Upper lobe of left lung (tissue), 6 donors: ENCODE results near the gene ST6GALNAC2. TPM values are rescaled to one million over a fixed set of nuclear protein-coding genes. Genes with fewer than 3 reads are reported as not detected.
A peak's percentile ranks its signal among the peaks of the same experiment; 100 is the strongest.

Source experiments
- ATAC-seq, 2 donors: fragments of 200-7000 bp; cut with Tn5 transposase; one replicate each; pipeline ENCODE4 v1.9.1; 2022; ENCODE audit warnings: mild to moderate bottlenecking in 2 of 2, moderate library complexity in 2 of 2; ENCODE audit not compliant: low FRiP score in 2 of 2
- DNase-seq, 2 donors: peaks; one replicate each; pipeline ENCODE4 v3.0.0-alpha.2; 2019 to 2020
- H3K27ac ChIP-seq, 4 donors: fragments of 200-600 bp; sonication (generic); one replicate each; pipeline ENCODE4 v1.5.1; 2016 to 2019
- H3K27me3 ChIP-seq, 4 donors: fragments of 200-600 bp; sonication (generic); one replicate each; pipeline ENCODE4 v1.5.1; 2017 to 2019
- H3K36me3 ChIP-seq, 4 donors: fragments of 200-600 bp; sonication (generic); one replicate each; pipeline ENCODE4 v1.5.1; 2016 to 2019
- H3K4me1 ChIP-seq, 4 donors: fragments of 200-600 bp; sonication (generic); one replicate each; pipeline ENCODE4 v1.5.1; 2018 to 2019
- H3K4me3 ChIP-seq, 4 donors: fragments of 200-600 bp; sonication (generic); one replicate each; pipeline ENCODE4 v1.5.1; 2017 to 2019; ENCODE audit warnings: mild to moderate bottlenecking in 2 of 4, moderate library complexity in 1 of 4
- H3K9me3 ChIP-seq, 4 donors: fragments of 200-600 bp; sonication (generic); one replicate each; pipeline ENCODE4 v1.5.1; 2018 to 2019
- CTCF ChIP-seq, 6 experiments: fragments of 450-650 bp in 4 of 6; fragments of 200-600 bp in 2 of 6; sonication (generic) in 2 of 6; IDR thresholded peaks; one replicate each; pipeline ENCODE4 v1.5.1; 2016 to 2019; ENCODE audit warnings: antibody characterized with exemption in 6 of 6
- EP300 ChIP-seq, 4 donors: sonication (generic); formaldehyde crosslinking; IDR thresholded peaks; one replicate each; pipeline ENCODE4 v1.5.1; 2017; ENCODE audit warnings: antibody characterized with exemption in 4 of 4, control low read depth in 2 of 4
- POLR2A ChIP-seq, 4 donors: fragments of 450-650 bp; IDR thresholded peaks; one replicate each; pipeline ENCODE4 v1.5.1; 2016 to 2017; ENCODE audit warnings: antibody characterized with exemption in 4 of 4, mild to moderate bottlenecking in 2 of 4
- POLR2AphosphoS5 ChIP-seq, 2 donors: sonication (generic); formaldehyde crosslinking; IDR thresholded peaks; one replicate each; pipeline ENCODE4 v1.5.1; 2017; ENCODE audit warnings: antibody characterized with exemption in 2 of 2
- WGBS, 2 donors: methylation state at CpG; one replicate each; pipeline ENCODE4 v1.1.5; 2017 to 2018; 5-methylcytosine and 5-hydroxymethylcytosine counted together
- total RNA-seq, 6 donors: library from RNA; depleted of rRNA in 4 of 6; stranded (reverse); fragments of >200 nt in 4 of 6; gene quantifications; one replicate each; pipeline versions ENCODE4 v1.1.0 to v1.2.1, GENCODE V29; 2016 to 2021
- donor health status: DM: no; HTN: no; CAD: no; lungs with moderate emphysema.
- donor health status: DM: no; HTN: yes; CAD: no; lungs with severe emphysema.

ST6GALNAC2 gene
- total RNA-seq, 6 donors from 2014 or later, result 24.4 to 63.5 (median 39.8) TPM

GRCh38 chr17:76588182-76588581, 2.5 kb upstream of the ST6GALNAC2 start:
- Histone ChIP-seq H3K36me3 (no peaks in the 10 kb centered on the region), H3K27ac (no peak overlapping the region), H3K9me3 (no peaks in the 10 kb centered on the region), H3K27me3 (peaks cover 0 to 3% (median 0%) of the 10 kb centered on the region in 4 donors), H3K4me1 (peaks cover 12 to 31% (median 18%) of the 10 kb centered on the region in 4 donors), H3K4me3 (no peak overlapping the region)
- no peak for DNase-seq
- no peak for TF ChIP-seq EP300 (IDR thresholded peaks at IDR 0.05)
- no peak for TF ChIP-seq POLR2A (IDR thresholded peaks at IDR 0.05)
- no peak for TF ChIP-seq CTCF (IDR thresholded peaks at IDR 0.05)
- no peak for TF ChIP-seq POLR2AphosphoS5 (IDR thresholded peaks at IDR 0.05)
- no peak for ATAC-seq

GRCh38 chr17:76586741-76587487, 1.3 kb upstream of the ST6GALNAC2 start:
- Histone ChIP-seq H3K4me3 (peak overlapping the region in 3 of 4 donors; percentile 61 to 70 (median 63)), H3K27ac (no peak overlapping the region), H3K36me3 (no peaks in the 10 kb centered on the region), H3K9me3 (no peaks in the 10 kb centered on the region), H3K27me3 (peaks cover 0 to 3% (median 0%) of the 10 kb centered on the region in 4 donors), H3K4me1 (peaks cover 12 to 31% (median 18%) of the 10 kb centered on the region in 4 donors)
- no peak for ATAC-seq
- DNase-seq, result no peak
- no peak for TF ChIP-seq CTCF (IDR thresholded peaks at IDR 0.05)
- TF ChIP-seq POLR2AphosphoS5 (IDR thresholded peaks at IDR 0.05), result no peak
- no peak for TF ChIP-seq EP300 (IDR thresholded peaks at IDR 0.05)
- no peak for TF ChIP-seq POLR2A (IDR thresholded peaks at IDR 0.05)
- WGBS, 2 donors, result 42 to 47% methylated on average over 6 to 16 of the region's 17 CpGs

GRCh38 chr17:76585033-76585648, 519 bp downstream of the ST6GALNAC2 start:
- peak in 1 of 2 donors; percentile 79 for ATAC-seq
- WGBS, 2 donors, result 1 to 2% methylated on average over 16 to 58 of the region's 62 CpGs
- Histone ChIP-seq H3K9me3 (no peaks in the 10 kb centered on the region), H3K4me1 (peaks cover 12 to 31% (median 18%) of the 10 kb centered on the region in 4 donors), H3K36me3 (no peaks in the 10 kb centered on the region), H3K27ac (peak overlapping the region; percentile 81 to 89 (median 82)), H3K27me3 (peaks cover 0 to 3% (median 0%) of the 10 kb centered on the region in 4 donors), H3K4me3 (peak overlapping the region; percentile 57 to 70 (median 62))
- TF ChIP-seq POLR2AphosphoS5 (IDR thresholded peaks at IDR 0.05) (no peak), POLR2A (IDR thresholded peaks at IDR 0.05) (peak in 1 of 4 donors; percentile 12)
- peak; percentile 48 to 90 for DNase-seq

GRCh38 chr17:76584427-76585032, 1.1 kb downstream of the ST6GALNAC2 start:
- DNase-seq (peak in 1 of 2 donors; percentile 45), ATAC-seq (peak in 1 of 2 donors; percentile 2)
- H3K4me3 ChIP-seq, result peak overlapping the region; percentile 57 to 70 (median 62)
- no peaks in the 10 kb centered on the region for H3K36me3 ChIP-seq
- TF ChIP-seq EP300 (IDR thresholded peaks at IDR 0.05), result no peak
- no peak for TF ChIP-seq CTCF (IDR thresholded peaks at IDR 0.05)
- TF ChIP-seq POLR2A (IDR thresholded peaks at IDR 0.05), result no peak
- no peak for TF ChIP-seq POLR2AphosphoS5 (IDR thresholded peaks at IDR 0.05)
- 23 to 26% methylated on average over 17 of the region's 17 CpGs for WGBS, 2 donors
- no peaks in the 10 kb centered on the region for H3K9me3 ChIP-seq
- peaks cover 0 to 3% (median 0%) of the 10 kb centered on the region in 4 donors for H3K27me3 ChIP-seq
- peak overlapping the region; percentile 81 to 89 (median 82) for H3K27ac ChIP-seq
- peaks cover 12 to 31% (median 18%) of the 10 kb centered on the region in 4 donors for H3K4me1 ChIP-seq

- Histone ChIP-seq H3K9me3 (no peaks in the 10 kb centered on the region), H3K27ac (no peak overlapping the region), H3K27me3 (peaks cover 0 to 3% (median 0%) of the 10 kb centered on the region in 4 donors), H3K4me3 (no peak overlapping the region), H3K4me1 (peaks cover 12 to 31% (median 18%) of the 10 kb centered on the region in 4 donors), H3K36me3 (no peaks in the 10 kb centered on the region)
- 53 to 65% methylated on average over 3 of the region's 3 CpGs for WGBS, 2 donors
- TF ChIP-seq POLR2AphosphoS5 (IDR thresholded peaks at IDR 0.05) (no peak), POLR2A (IDR thresholded peaks at IDR 0.05) (no peak), EP300 (IDR thresholded peaks at IDR 0.05) (no peak), CTCF (IDR thresholded peaks at IDR 0.05) (no peak)
- DNase-seq, result no peak
- no peak for ATAC-seq
These were observed 3.0 kb downstream of the ST6GALNAC2 start for GRCh38 chr17:76582660-76583059.
